OCI-LY3 (cell line): Measurements from ENCODE around the gene DNAI2.

Source experiments
- H2AFZ ChIP-seq: fragments of 200-600, 300-600 bp; shearing (Covaris generic); 2 replicates; pipeline ENCODE4 v1.6.0; 2014; ENCODE audit warnings: antibody characterized with exemption, low read depth, low read length
- H3K27ac ChIP-seq: fragments of 200-600, 300-600 bp; sonication (generic); 2 replicates; pipeline ENCODE4 v1.5.1; 2014; ENCODE audit warnings: mild to moderate bottlenecking, low read length, moderate library complexity, mixed read lengths
- H3K27me3 ChIP-seq: fragments of 200-600, 300-600 bp; sonication (generic); 2 replicates; pipeline ENCODE4 v1.6.1; 2014; ENCODE audit warnings: low read depth, low read length, mixed read lengths
- H3K36me3 ChIP-seq: fragments of 200-600, 300-600 bp; sonication (generic); replicated peaks from 2 replicates; pipeline ENCODE3; 2014; ENCODE audit warnings: low read depth, low read length, mixed read lengths
- H3K4me1 ChIP-seq: fragments of 300-600, 200-600 bp; sonication (generic); 2 replicates; pipeline ENCODE4 v1.6.1; 2014; ENCODE audit warnings: low read length, mixed read lengths
- H3K4me2 ChIP-seq: fragments of 200-600, 300-600 bp; sonication (generic); 2 replicates; pipeline ENCODE4 v1.6.1; 2014; ENCODE audit warnings: low read length, mixed read lengths
- H3K4me3 ChIP-seq: fragments of 300-600, 200-600 bp; sonication (generic); 2 replicates; pipeline ENCODE4 v1.5.1; 2014; ENCODE audit warnings: antibody characterized with exemption, mild to moderate bottlenecking, low read length, moderate library complexity
- H3K79me2 ChIP-seq: fragments of 300-600, 200-600 bp; shearing (Covaris generic); 2 replicates; pipeline ENCODE4 v1.6.1; 2014; ENCODE audit warnings: mild to moderate bottlenecking, low read length, mixed read lengths
- H3K9ac ChIP-seq: fragments of 300-600, 200-600 bp; shearing (Covaris generic); 2 replicates; pipeline ENCODE4 v1.6.0; 2014; ENCODE audit warnings: mild to moderate bottlenecking, low read length, moderate library complexity
- H3K9me3 ChIP-seq: fragments of 200-600, 300-600 bp; shearing (Covaris generic); 2 replicates; pipeline ENCODE4 v1.6.1; 2014; ENCODE audit warnings: low read length, mixed read lengths; ENCODE audit not compliant: insufficient read depth
- H4K20me1 ChIP-seq: fragments of 200-600, 300-600 bp; sonication (generic); 2 replicates; pipeline ENCODE4 v1.6.1; 2016; ENCODE audit warnings: low read length, mixed read lengths; ENCODE audit not compliant: insufficient read depth
- CTCF ChIP-seq: fragments of 200-600, 300-600 bp; sonication (generic); IDR thresholded peaks from 2 replicates; pipeline ENCODE4 v1.5.1; 2014; ENCODE audit warnings: antibody characterized with exemption, low read length, low read depth
- EZH2phosphoT487 ChIP-seq: fragments of 200-600 bp; shearing (Covaris generic); IDR thresholded peaks from 2 replicates; pipeline ENCODE4 v1.6.1; 2018; ENCODE audit warnings: antibody characterized with exemption, mixed run types, low read depth

DNAI2 gene

GRCh38 chr17:74268558-74268957, 5.5 kb upstream of the DNAI2 start:
- Histone ChIP-seq H3K4me2 (no peak overlapping the region), H3K4me3 (no peak overlapping the region), H3K27ac (no peak overlapping the region), H4K20me1 (no peaks in the 10 kb centered on the region), H3K36me3 (no peaks in the 10 kb centered on the region), H2AFZ (no peak overlapping the region), H3K79me2 (no peaks in the 10 kb centered on the region), H3K27me3 (no peaks in the 10 kb centered on the region), H3K9ac (no peak overlapping the region), H3K4me1 (no peaks in the 10 kb centered on the region), H3K9me3 (no peaks in the 10 kb centered on the region)
- no peak for TF ChIP-seq CTCF
- no peak for TF ChIP-seq EZH2phosphoT487

DNA sequence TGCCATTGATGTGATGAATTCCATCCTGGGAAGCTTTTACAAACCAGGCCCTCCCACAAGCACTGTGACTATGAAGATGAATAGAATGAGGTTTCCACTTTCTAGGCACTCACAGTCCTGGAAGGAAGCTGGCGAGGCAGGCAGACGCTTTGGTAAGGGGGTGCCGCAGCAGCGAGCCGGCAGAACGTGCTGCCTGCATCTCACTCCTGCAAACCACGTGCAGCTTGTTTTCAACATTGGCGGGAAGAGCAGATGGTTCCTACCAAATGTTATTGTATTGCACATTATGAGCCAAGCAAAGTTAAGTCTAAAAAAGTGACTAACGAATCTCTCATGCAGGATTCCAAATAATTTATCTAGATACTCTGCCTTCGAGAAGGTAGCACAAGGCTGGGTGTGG, 3.7 kb upstream of the DNAI2 start:
- no peak for TF ChIP-seq CTCF
- no peak for TF ChIP-seq EZH2phosphoT487
- no peak overlapping the region for H3K27ac ChIP-seq
- no peak overlapping the region for H3K4me3 ChIP-seq
- H3K9me3 ChIP-seq = no peaks in the 10 kb centered on the region
- H3K27me3 ChIP-seq = no peaks in the 10 kb centered on the region
- H3K4me2 ChIP-seq = no peak overlapping the region
- no peaks in the 10 kb centered on the region for H3K79me2 ChIP-seq
- H3K4me1 ChIP-seq = no peaks in the 10 kb centered on the region
- no peaks in the 10 kb centered on the region for H4K20me1 ChIP-seq
- H2AFZ ChIP-seq = no peak overlapping the region
- H3K9ac ChIP-seq = no peak overlapping the region
- no peaks in the 10 kb centered on the region for H3K36me3 ChIP-seq

- no peak overlapping the region for H3K4me3 ChIP-seq
- no peak overlapping the region for H3K27ac ChIP-seq
- H3K9ac ChIP-seq = no peak overlapping the region
- H3K79me2 ChIP-seq = no peaks in the 10 kb centered on the region
- no peaks in the 10 kb centered on the region for H3K4me1 ChIP-seq
- TF ChIP-seq EZH2phosphoT487 (no peak), CTCF (no peak)
- H3K9me3 ChIP-seq = no peaks in the 10 kb centered on the region
- H4K20me1 ChIP-seq = no peaks in the 10 kb centered on the region
- no peak overlapping the region for H3K4me2 ChIP-seq
- no peaks in the 10 kb centered on the region for H3K36me3 ChIP-seq
- no peaks in the 10 kb centered on the region for H3K27me3 ChIP-seq
- H2AFZ ChIP-seq = no peak overlapping the region
These were observed 2.8 kb upstream of the DNAI2 start for GRCh38 chr17:74271281-74271680.

GRCh38 chr17:74271901-74272561, 2.0 kb upstream of the DNAI2 start:
- Histone ChIP-seq H2AFZ (no peak overlapping the region), H3K4me1 (no peaks in the 10 kb centered on the region), H3K4me2 (no peak overlapping the region), H3K27ac (no peak overlapping the region), H3K9me3 (no peaks in the 10 kb centered on the region), H3K27me3 (no peaks in the 10 kb centered on the region), H4K20me1 (no peaks in the 10 kb centered on the region), H3K79me2 (no peaks in the 10 kb centered on the region), H3K4me3 (no peak overlapping the region), H3K36me3 (no peaks in the 10 kb centered on the region), H3K9ac (no peak overlapping the region)
- no peak for TF ChIP-seq EZH2phosphoT487
- no peak for TF ChIP-seq CTCF
